Measurements from ENCODE around the gene EIF2AK3. TPM values are rescaled to one million over a fixed set of nuclear protein-coding genes. Genes with fewer than 3 reads are reported as not detected.
A peak's percentile ranks its signal among the peaks of the same experiment; 100 is the strongest.

EIF2AK3 gene
- total and polyA plus RNA-seq, 2 of the 13 experiments (the other 11 are each of a cell fraction or from before 2014, with no cell fraction given) = 10.3 to 30.6 TPM

- TF ChIP-seq ZNF710 (CRISPR knock-in tag; IDR thresholded peaks at IDR 0.05; ENCODE audit: borderline replicate concordance) (peak; percentile 82; the same call in 1 of the 2 replicates), FOSL1 (CRISPR knock-in tag; IDR thresholded peaks at IDR 0.05; ENCODE audit: borderline replicate concordance) (no peak), ZNF317 (CRISPR knock-in tag; IDR thresholded peaks at IDR 0.05) (0 out of 2 replicates have a peak, but pooled peaks have one; percentile 26), KAT7 (CRISPR knock-in tag; IDR thresholded peaks at IDR 0.05; ENCODE audit: borderline replicate concordance) (no peak; the same call in none of the 2 replicates), ZBTB34 (CRISPR knock-in tag; IDR thresholded peaks at IDR 0.05) (no peak), FUBP1 (CRISPR knock-in tag; IDR thresholded peaks at IDR 0.05; ENCODE audit: borderline replicate concordance) (no peak), RBAK (CRISPR knock-in tag; IDR thresholded peaks at IDR 0.05) (no peak), ZNF530 (CRISPR knock-in tag; IDR thresholded peaks at IDR 0.05; ENCODE audit: low read depth) (0 out of 2 replicates have a peak, but pooled peaks have one; percentile 56), HCFC1 (IDR thresholded peaks at IDR 0.05; ENCODE audit: low read depth, low read length) (no peak), YEATS2 (CRISPR knock-in tag; IDR thresholded peaks at IDR 0.05; ENCODE audit: borderline replicate concordance) (peak; percentile 82; the same call in 1 of the 2 replicates), DR1 (CRISPR knock-in tag; IDR thresholded peaks at IDR 0.05) (peak; percentile 68; the same call in 1 of the 2 replicates), SCMH1 (CRISPR knock-in tag; IDR thresholded peaks at IDR 0.05; ENCODE audit: borderline replicate concordance) (no peak), ZNF468 (CRISPR knock-in tag; IDR thresholded peaks at IDR 0.05) (peak; percentile 26; the same call in 1 of the 2 replicates), ZNF567 (CRISPR knock-in tag; IDR thresholded peaks at IDR 0.05; ENCODE audit: borderline replicate concordance) (no peak), ZFP36L2 (CRISPR knock-in tag; IDR thresholded peaks at IDR 0.05) (0 out of 2 replicates have a peak, but pooled peaks have one; percentile 43), ZBTB42 (CRISPR knock-in tag; IDR thresholded peaks at IDR 0.05) (no peak), ZNF34 (CRISPR knock-in tag; IDR thresholded peaks at IDR 0.05; ENCODE audit: borderline replicate concordance) (no peak), PRDM4 (CRISPR knock-in tag; IDR thresholded peaks at IDR 0.05; ENCODE audit: borderline replicate concordance) (peak; percentile 82; the same call in 1 of the 2 replicates), KDM4B (CRISPR knock-in tag; IDR thresholded peaks at IDR 0.05) (peak; percentile 84), ZNF891 (CRISPR knock-in tag; IDR thresholded peaks at IDR 0.05) (no peak)
Observed at GRCh38 chr2:88627055-88627855, at the start of gene EIF2AK3 (continued).
